Activated CD8-positive, alpha-beta T cell treated with anti-CD3 and anti-CD28 coated beads for 36 hours (primary cell): ENCODE results near the gene VPS13D. TPM values are rescaled to one million over a fixed set of nuclear protein-coding genes. Genes with fewer than 3 reads are reported as not detected.

ENCODE experiments used
- ATAC-seq: fragments of 200-7000 bp; cut with Tn5 transposase; one replicate; pipeline ENCODE4 v1.10.0; 2021; ENCODE audit warnings: mild to moderate bottlenecking, moderate library complexity
- CTCF ChIA-PET: fragments of 350-600 bp; sonication (Branson Sonifier 250); formaldehyde crosslinking; loops from one replicate; lab custom pipeline; 2021; ENCODE audit warnings: antibody characterized with exemption; lab: Charles Lee
- POLR2A ChIA-PET: fragments of 350-600 bp; sonication (Branson Sonifier 250); formaldehyde crosslinking; loops from one replicate; lab custom pipeline; 2021; ENCODE audit warnings: antibody characterized with exemption; lab: Charles Lee
- DNase-seq: peaks from one replicate; pipeline ENCODE4 v3.0.0-alpha.2; 2020
- H3K27ac Mint-ChIP-seq: one replicate; pipeline ENCODE4 v1.8.0; 2021; ENCODE audit warnings: mild to moderate bottlenecking, mixed read lengths
- H3K27me3 Mint-ChIP-seq: one replicate; pipeline ENCODE4 v1.8.0; 2021; ENCODE audit warnings: mixed read lengths
- H3K36me3 Mint-ChIP-seq: one replicate; pipeline ENCODE4 v1.8.0; 2021; ENCODE audit warnings: low read depth, mixed read lengths
- H3K4me1 Mint-ChIP-seq: one replicate; pipeline ENCODE4 v1.8.0; 2021; ENCODE audit warnings: low read depth, mixed read lengths
- H3K4me3 Mint-ChIP-seq: one replicate; pipeline ENCODE4 v1.8.0; 2021; ENCODE audit warnings: mild to moderate bottlenecking, moderate library complexity, mixed read lengths
- H3K9me3 Mint-ChIP-seq: one replicate; pipeline ENCODE4 v1.8.0; 2021; ENCODE audit warnings: mixed read lengths
- intact Hi-C: fragments of 100-400 bp; cut with micrococcal nuclease; formaldehyde crosslinking; loops from one replicate; pipeline ENCODE4 v1.10.0; 2022
- total RNA-seq, 2 experiments: library from RNA; stranded (reverse); gene quantifications; one replicate each; pipeline ENCODE4 v1.2.3, GENCODE V29; 2021
- TF ChIP-seq, protein P1 (sequence below): fragments of 200-600 bp; IDR thresholded peaks from one replicate; pipeline ENCODE4 v1.8.0; 2022; ENCODE audit warnings: antibody characterized with exemption, mild to moderate bottlenecking

Gene VPS13D
- total RNA-seq, 2 experiments from 2014 or later: 28.1 to 30.7 TPM

GRCh38 chr1:12338823-12339222 lies 109.0 kb downstream of the VPS13D start:
- Mint-ChIP-seq H3K27me3 (no peaks in the 10 kb centered on the region), H3K4me3 (no peak overlapping the region), H3K36me3 (peaks cover 38% of the 10 kb centered on the region), H3K4me1 (peaks cover 37% of the 10 kb centered on the region), H3K9me3 (no peaks in the 10 kb centered on the region), H3K27ac (no peak overlapping the region)
- ChIA-PET CTCF (interaction anchor here (0.8 to 1.6 kb wide), 4 partner anchors 11 to 320 kb away, joined by 3 to 4 read pairs (median 4); no protein-coding TSS in a partner anchor), POLR2A (no interaction called here)
- intact Hi-C loops: no loop called here
- TF ChIP-seq, protein P1, sequence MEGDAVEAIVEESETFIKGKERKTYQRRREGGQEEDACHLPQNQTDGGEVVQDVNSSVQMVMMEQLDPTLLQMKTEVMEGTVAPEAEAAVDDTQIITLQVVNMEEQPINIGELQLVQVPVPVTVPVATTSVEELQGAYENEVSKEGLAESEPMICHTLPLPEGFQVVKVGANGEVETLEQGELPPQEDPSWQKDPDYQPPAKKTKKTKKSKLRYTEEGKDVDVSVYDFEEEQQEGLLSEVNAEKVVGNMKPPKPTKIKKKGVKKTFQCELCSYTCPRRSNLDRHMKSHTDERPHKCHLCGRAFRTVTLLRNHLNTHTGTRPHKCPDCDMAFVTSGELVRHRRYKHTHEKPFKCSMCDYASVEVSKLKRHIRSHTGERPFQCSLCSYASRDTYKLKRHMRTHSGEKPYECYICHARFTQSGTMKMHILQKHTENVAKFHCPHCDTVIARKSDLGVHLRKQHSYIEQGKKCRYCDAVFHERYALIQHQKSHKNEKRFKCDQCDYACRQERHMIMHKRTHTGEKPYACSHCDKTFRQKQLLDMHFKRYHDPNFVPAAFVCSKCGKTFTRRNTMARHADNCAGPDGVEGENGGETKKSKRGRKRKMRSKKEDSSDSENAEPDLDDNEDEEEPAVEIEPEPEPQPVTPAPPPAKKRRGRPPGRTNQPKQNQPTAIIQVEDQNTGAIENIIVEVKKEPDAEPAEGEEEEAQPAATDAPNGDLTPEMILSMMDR: no peak
- DNase-seq (no peak), ATAC-seq (no peak)

GRCh38 chr1:12339396-12339795 lies 109.6 kb downstream of the VPS13D start:
- intact Hi-C loops: no loop called here
- POLR2A ChIA-PET: no interaction called here
- no peak for DNase-seq
- H3K9me3 Mint-ChIP-seq: no peaks in the 10 kb centered on the region
- no peak overlapping the region for H3K27ac Mint-ChIP-seq
- CTCF ChIA-PET: interaction anchor here (0.8 to 1.6 kb wide), 5 partner anchors 11 to 319 kb away, joined by 3 to 4 read pairs (median 4); no protein-coding TSS in a partner anchor
- H3K27me3 Mint-ChIP-seq: no peaks in the 10 kb centered on the region
- peaks cover 43% of the 10 kb centered on the region for H3K4me1 Mint-ChIP-seq
- ATAC-seq: no peak
- TF ChIP-seq, protein P1: no peak
- peaks cover 34% of the 10 kb centered on the region for H3K36me3 Mint-ChIP-seq
- H3K4me3 Mint-ChIP-seq: no peak overlapping the region

GRCh38 chr1:12339811-12340543 lies 110.1 kb downstream of the VPS13D start:
- ChIA-PET POLR2A (no interaction called here), CTCF (interaction anchor here (0.9 to 1.6 kb wide), 5 partner anchors 10 to 319 kb away, joined by 3 to 4 read pairs (median 4); no protein-coding TSS in a partner anchor)
- peaks cover 48% of the 10 kb centered on the region for H3K4me1 Mint-ChIP-seq

GRCh38 chr1:12340544-12340930 lies 110.7 kb downstream of the VPS13D start:
- Mint-ChIP-seq H3K27ac (no peak overlapping the region), H3K4me1 (peaks cover 54% of the 10 kb centered on the region), H3K9me3 (no peaks in the 10 kb centered on the region), H3K36me3 (peaks cover 38% of the 10 kb centered on the region), H3K27me3 (no peaks in the 10 kb centered on the region), H3K4me3 (no peak overlapping the region)
- TF ChIP-seq, protein P1: no peak
- no peak for ATAC-seq
- ChIA-PET POLR2A (interaction anchor here (1.4 kb wide), 1 partner anchor 43 kb away, joined by 4 read pairs; no protein-coding TSS in a partner anchor), CTCF (interaction anchor here (1.4 kb wide), 1 partner anchor 64 kb away, joined by 4 read pairs; no protein-coding TSS in a partner anchor)
- no peak for DNase-seq
- intact Hi-C loops: no loop called here

More at GRCh38 chr1:12339811-12340543, 110.1 kb downstream of the VPS13D start:
- ATAC-seq (no peak), DNase-seq (no peak)
- Mint-ChIP-seq H3K9me3 (no peaks in the 10 kb centered on the region), H3K27ac (no peak overlapping the region), H3K36me3 (peaks cover 37% of the 10 kb centered on the region), H3K4me3 (no peak overlapping the region), H3K27me3 (no peaks in the 10 kb centered on the region)
- intact Hi-C loops: no loop called here
- TF ChIP-seq, protein P1: no peak

DNA sequence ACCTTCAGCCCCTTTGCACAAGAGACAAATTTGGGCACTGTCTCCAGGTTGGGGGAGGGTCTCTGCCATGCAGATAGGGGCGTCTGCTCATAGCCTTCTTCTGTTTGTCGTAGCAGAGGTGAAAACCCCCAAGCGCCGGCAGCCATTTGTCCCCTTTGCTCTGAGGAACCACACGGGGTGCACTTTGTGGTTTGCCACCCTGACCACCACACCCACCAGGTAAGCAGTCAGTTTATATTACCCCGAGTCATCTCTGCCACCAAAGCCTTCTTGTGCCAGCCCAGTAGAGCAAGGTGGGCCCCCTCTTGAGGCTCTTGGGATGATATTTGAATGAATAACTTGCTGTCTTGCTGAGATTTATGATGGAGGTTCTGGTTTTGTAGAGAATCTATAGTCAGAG lies 111.8 kb downstream of the VPS13D start:
- intact Hi-C loops: no loop called here
- peaks cover 63% of the 10 kb centered on the region for H3K4me1 Mint-ChIP-seq
- POLR2A ChIA-PET: interaction anchor here (1.4 to 1.5 kb wide), 2 partner anchors 44 to 92 kb away, joined by 4 read pairs; no protein-coding TSS in a partner anchor
- ATAC-seq (peak; percentile 35), DNase-seq (peak; percentile 72)
- H3K36me3 Mint-ChIP-seq: peaks cover 38% of the 10 kb centered on the region
- TF ChIP-seq, protein P1: no peak
- no peaks in the 10 kb centered on the region for H3K9me3 Mint-ChIP-seq
- H3K27me3 Mint-ChIP-seq: no peaks in the 10 kb centered on the region
- H3K4me3 Mint-ChIP-seq: no peak overlapping the region
- H3K27ac Mint-ChIP-seq: peak overlapping the region; percentile 27
- CTCF ChIA-PET: interaction anchor here (1.8 kb wide), 1 partner anchor 317 kb away, joined by 10 read pairs; no protein-coding TSS in a partner anchor
